Measurements from ENCODE around the gene EMC1. TPM values are rescaled to one million over a fixed set of nuclear protein-coding genes. Genes with fewer than 3 reads are reported as not detected.

EMC1 gene
- total RNA-seq, 1 donor from 2014 or later, result 28.0 TPM

GRCh38 chr1:19199969-19200604 lies 51.2 kb downstream of the EMC1 start:
- H3K27ac ChIP-seq, result no peak overlapping the region
- DNase-seq (ENCODE audit: extremely low spot score in 2 of 2), result no peak
- TF ChIP-seq POLR2A (IDR thresholded peaks at IDR 0.05), result no peak
- TF ChIP-seq POLR2AphosphoS5 (IDR thresholded peaks at IDR 0.05; ENCODE audit: insufficient read depth in 1 of 2, low read depth in 1 of 2), result no peak
- no peak for TF ChIP-seq CTCF (IDR thresholded peaks at IDR 0.05)
- no peaks in the 10 kb centered on the region for H3K9me3 ChIP-seq
- H3K27me3 ChIP-seq, result no peaks in the 10 kb centered on the region
- no peak overlapping the region for H3K4me3 ChIP-seq
- peaks cover 0 to 40% of the 10 kb centered on the region in 2 donors for H3K36me3 ChIP-seq
- intact Hi-C loops (cut with DNase I), result no loop called here
- peaks cover 33% of the 10 kb centered on the region for H3K4me1 ChIP-seq

GRCh38 chr1:19199329-19199968 lies 51.9 kb downstream of the EMC1 start:
- Histone ChIP-seq H3K27ac (no peak overlapping the region), H3K9me3 (no peaks in the 10 kb centered on the region), H3K27me3 (no peaks in the 10 kb centered on the region), H3K4me3 (no peak overlapping the region), H3K36me3 (peaks cover 0 to 44% of the 10 kb centered on the region in 2 donors), H3K4me1 (peaks cover 28% of the 10 kb centered on the region)
- DNase-seq (ENCODE audit: extremely low spot score in 2 of 2), result no peak
- TF ChIP-seq CTCF (IDR thresholded peaks at IDR 0.05) (no peak), POLR2A (IDR thresholded peaks at IDR 0.05) (no peak), POLR2AphosphoS5 (IDR thresholded peaks at IDR 0.05; ENCODE audit: insufficient read depth in 1 of 2, low read depth in 1 of 2) (no peak)
- intact Hi-C loops (cut with DNase I), result no loop called here

- intact Hi-C loops (cut with DNase I), result no loop called here
- Histone ChIP-seq H3K4me1 (peaks cover 24% of the 10 kb centered on the region), H3K4me3 (no peak overlapping the region), H3K36me3 (peaks cover 0 to 50% of the 10 kb centered on the region in 2 donors), H3K27me3 (no peaks in the 10 kb centered on the region), H3K9me3 (no peaks in the 10 kb centered on the region), H3K27ac (no peak overlapping the region)
- TF ChIP-seq POLR2A (IDR thresholded peaks at IDR 0.05), result no peak
- TF ChIP-seq CTCF (IDR thresholded peaks at IDR 0.05), result no peak
- TF ChIP-seq POLR2AphosphoS5 (IDR thresholded peaks at IDR 0.05; ENCODE audit: insufficient read depth in 1 of 2, low read depth in 1 of 2), result no peak
- DNase-seq (ENCODE audit: extremely low spot score in 2 of 2), result no peak
Measured at GRCh38 chr1:19198820-19199219, 52.5 kb downstream of the EMC1 start.

- no peak overlapping the region for H3K4me3 ChIP-seq
- H3K9me3 ChIP-seq, result no peaks in the 10 kb centered on the region
- TF ChIP-seq POLR2A (IDR thresholded peaks at IDR 0.05) (no peak), POLR2AphosphoS5 (IDR thresholded peaks at IDR 0.05; ENCODE audit: insufficient read depth in 1 of 2, low read depth in 1 of 2) (no peak), CTCF (IDR thresholded peaks at IDR 0.05) (no peak)
- no peak overlapping the region for H3K27ac ChIP-seq
- H3K36me3 ChIP-seq, result peaks cover 0 to 60% of the 10 kb centered on the region in 2 donors
- no peak for DNase-seq (ENCODE audit: extremely low spot score in 2 of 2)
- intact Hi-C loops (cut with DNase I), result no loop called here
- H3K4me1 ChIP-seq, result peaks cover 14% of the 10 kb centered on the region
- no peaks in the 10 kb centered on the region for H3K27me3 ChIP-seq
Measured at GRCh38 chr1:19197845-19198244, 53.5 kb downstream of the EMC1 start.

- no peak for DNase-seq (ENCODE audit: extremely low spot score in 2 of 2)
- TF ChIP-seq POLR2A (IDR thresholded peaks at IDR 0.05) (no peak), POLR2AphosphoS5 (IDR thresholded peaks at IDR 0.05; ENCODE audit: insufficient read depth in 1 of 2, low read depth in 1 of 2) (no peak), CTCF (IDR thresholded peaks at IDR 0.05) (no peak)
- Histone ChIP-seq H3K9me3 (no peaks in the 10 kb centered on the region), H3K4me1 (no peaks in the 10 kb centered on the region), H3K36me3 (peaks cover 0 to 74% of the 10 kb centered on the region in 2 donors), H3K27ac (no peak overlapping the region), H3K4me3 (no peak overlapping the region), H3K27me3 (no peaks in the 10 kb centered on the region)
- intact Hi-C loops (cut with DNase I), result no loop called here
Measured at GRCh38 chr1:19196331-19196730, 55.0 kb downstream of the EMC1 start.
